ENCODE data around the gene EPS8L3. TPM values are rescaled to one million over a fixed set of nuclear protein-coding genes. Genes with fewer than 3 reads are reported as not detected.

Gene EPS8L3
- total and polyA plus RNA-seq, 9 of the 15 experiments (the other 6 are each of a cell fraction or from before 2014, with no cell fraction given) = 0.09 to 0.42 (median 0.14) TPM; not detected in 5

GRCh38 chr1:109807822-109808680 is 44.3 kb upstream of the EPS8L3 start (continued):
- TF ChIP-seq FOXA3 (CRISPR knock-in tag; conservative IDR thresholded peaks at IDR 0.05 in 1 of 2, IDR thresholded peaks at IDR 0.05 in 1 of 2) (no peak), FOXK1 (CRISPR knock-in tag; IDR thresholded peaks at IDR 0.05; ENCODE audit: borderline replicate concordance) (no peak), PRPF4 (IDR thresholded peaks at IDR 0.05; ENCODE audit: insufficient read depth, low read depth, low read length, poor library complexity, severe bottlenecking) (no peak), C11orf30 (IDR thresholded peaks at IDR 0.05; ENCODE audit: low read depth) (no peak), ATF6 (CRISPR knock-in tag; IDR thresholded peaks at IDR 0.05) (no peak), RNF2 (IDR thresholded peaks at IDR 0.05) (no peak), PURB (CRISPR knock-in tag; IDR thresholded peaks at IDR 0.05; ENCODE audit: low read depth) (no peak), IRF1 (CRISPR knock-in tag; IDR thresholded peaks at IDR 0.05; ENCODE audit: borderline replicate concordance) (no peak), ERF (CRISPR knock-in tag; IDR thresholded peaks at IDR 0.05) (no peak), ESRRA (IDR thresholded peaks at IDR 0.05; ENCODE audit: borderline replicate concordance, low read depth) (no peak), E2F6 (IDR thresholded peaks at IDR 0.05; ENCODE audit: borderline replicate concordance in 1 of 2, extremely low read depth in 1 of 2, insufficient read depth in 1 of 2, insufficient read length in 1 of 2, low read depth in 1 of 2, low read length in 1 of 2, poor library complexity in 1 of 2, severe bottlenecking in 1 of 2) (no peak), STAT5B (CRISPR knock-in tag; IDR thresholded peaks at IDR 0.05) (no peak), ZBTB33 (CRISPR knock-in tag; IDR thresholded peaks at IDR 0.05) (0 out of 2 replicates have a peak, but pooled peaks have one; percentile 31), ELF1 (tag; IDR thresholded peaks at IDR 0.05) (no peak), GATA2 (CRISPR knock-in tag; IDR thresholded peaks at IDR 0.05) (0 out of 2 replicates have a peak, but pooled peaks have one; percentile 28), KDM1A (IDR thresholded peaks at IDR 0.05) (peak; percentile 65; a peak in 3 of 4 replicates), CBFA2T2 (conservative IDR thresholded peaks at IDR 0.05) (peak; percentile 5; the same call in 1 of the 2 replicates), JUNB (CRISPR knock-in tag; conservative IDR thresholded peaks at IDR 0.05) (no peak), JUN (IDR thresholded peaks at IDR 0.05; ENCODE audit: borderline replicate concordance, low read depth, low read length) (no peak), JUN (CRISPR knock-in tag; IDR thresholded peaks at IDR 0.05; ENCODE audit: borderline replicate concordance) (no peak), CHCHD3 (CRISPR knock-in tag; IDR thresholded peaks at IDR 0.05) (no peak), DACH1 (IDR thresholded peaks at IDR 0.05; ENCODE audit: partially characterized antibody) (no peak)
